NOMO-1 (cell line): ENCODE measurements around the gene NPAS3.

Source experiments
- DNase-seq, 2 experiments: peaks; one replicate each; lab custom pipeline; 2025; ENCODE audit not compliant: unreplicated experiment in 2 of 2; lab: John Stamatoyannopoulos, UW

NPAS3 gene

GRCh38 chr14:33758547-33758946, 819.9 kb downstream of the NPAS3 start:
- no peak for DNase-seq

DNA sequence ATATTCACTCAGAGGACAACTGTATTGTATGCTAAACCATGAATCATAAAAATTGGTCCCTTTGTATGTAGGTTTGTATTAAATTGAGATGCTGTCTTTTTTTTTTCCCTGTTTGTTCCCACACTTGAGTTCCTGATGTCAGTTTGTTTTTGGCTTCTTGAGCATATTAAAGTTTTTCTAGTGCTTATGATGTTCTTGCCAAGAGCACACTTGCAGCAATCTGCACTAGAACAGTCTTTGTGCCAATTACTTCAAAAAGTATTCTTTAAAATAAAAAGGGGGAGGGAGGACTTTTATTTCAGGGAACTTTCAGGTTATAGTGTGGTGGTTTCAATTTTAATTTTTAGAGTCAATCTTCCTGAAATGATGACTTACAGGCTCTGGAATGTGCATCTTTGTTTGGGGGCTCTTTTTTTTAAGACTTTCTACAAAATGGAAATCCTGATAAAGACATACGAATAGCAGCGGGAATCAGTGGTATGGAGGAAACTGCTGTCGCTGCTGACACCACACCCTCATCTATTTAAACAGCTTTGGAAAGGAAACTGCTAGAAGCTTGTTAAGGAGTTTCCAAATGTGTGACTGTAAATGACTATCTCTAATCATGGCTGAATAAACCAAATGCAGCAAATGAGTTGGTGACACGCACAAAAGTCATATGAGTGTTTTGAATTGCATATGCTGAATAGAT, 823.6 kb downstream of the NPAS3 start:
- DNase-seq = no peak

- no peak for DNase-seq
Measured at GRCh38 chr14:33764876-33765650, 826.4 kb downstream of the NPAS3 start.

GRCh38 chr14:33767586-33768457, 829.1 kb downstream of the NPAS3 start:
- no peak for DNase-seq

DNA sequence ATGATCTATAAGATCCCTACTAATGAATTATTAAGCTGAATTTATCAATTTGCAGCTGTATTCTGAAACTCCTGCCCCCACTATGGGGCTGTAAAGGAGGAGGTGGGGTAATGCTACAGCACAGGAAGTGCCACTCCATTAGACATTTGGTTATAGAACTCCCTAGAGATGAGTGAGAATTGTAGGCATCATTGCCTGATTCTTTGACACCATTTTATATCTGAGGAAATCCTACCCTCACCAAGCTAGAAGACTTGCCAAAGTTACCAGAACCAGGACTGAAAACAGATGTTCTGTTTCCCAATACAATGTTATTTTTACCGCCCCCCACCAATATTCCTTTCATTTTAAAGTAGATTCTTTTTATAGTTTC, 829.8 kb downstream of the NPAS3 start:
- DNase-seq = no peak

DNA sequence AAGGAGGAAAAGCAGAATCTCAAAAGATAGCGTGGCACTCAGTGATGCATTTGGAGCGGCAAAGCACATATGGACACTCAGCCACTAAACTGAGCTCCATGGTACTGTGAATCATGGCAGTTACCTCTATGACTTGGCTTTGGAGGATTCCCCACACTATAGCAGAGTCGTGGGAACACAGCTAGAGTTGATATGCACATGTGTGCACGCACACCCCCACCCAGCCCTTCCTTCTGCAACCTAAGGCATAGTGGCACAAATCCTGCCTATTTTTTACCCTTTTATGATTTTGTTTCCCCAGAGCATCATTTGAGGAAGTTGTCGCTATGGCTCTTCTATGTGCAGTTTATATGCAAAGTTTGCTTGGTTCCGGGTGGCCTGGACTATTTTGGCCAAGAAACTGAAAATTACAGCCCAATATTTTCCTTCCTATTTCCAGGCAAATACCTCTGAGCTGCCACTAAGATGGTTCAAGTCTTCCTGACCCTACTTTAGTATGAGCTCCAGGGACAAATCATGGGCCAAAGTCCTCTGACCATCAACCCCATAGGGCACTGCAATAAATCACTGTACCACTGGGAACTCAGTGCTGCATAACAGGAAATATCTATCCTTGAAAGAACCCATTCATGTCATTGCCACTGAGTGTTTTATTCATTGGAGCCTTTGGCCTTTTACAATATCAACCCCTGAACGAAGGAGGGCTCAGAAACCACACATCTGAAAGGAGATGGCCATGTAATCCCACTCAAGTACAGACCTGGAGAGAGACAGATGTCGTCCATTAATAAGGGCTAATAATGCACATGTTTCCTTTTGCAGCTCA, 834.7 kb downstream of the NPAS3 start:
- DNase-seq = no peak

DNA sequence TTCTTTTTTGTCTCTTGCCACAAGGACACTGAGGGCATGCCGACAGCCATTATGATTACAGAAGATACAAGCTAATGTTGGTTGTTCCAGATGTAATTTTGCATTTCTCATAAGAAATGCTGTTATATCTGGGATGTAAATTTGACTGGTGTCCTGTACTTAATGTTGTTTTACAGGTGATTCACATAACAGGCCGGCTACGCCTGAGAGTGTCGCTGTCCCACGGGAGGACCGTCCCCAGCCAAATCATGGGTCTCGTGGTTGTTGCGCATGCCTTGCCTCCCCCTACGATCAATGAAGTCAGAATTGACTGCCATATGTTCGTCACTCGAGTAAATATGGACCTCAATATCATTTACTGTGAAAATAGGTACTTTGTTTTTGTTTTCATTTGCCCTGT, 835.5 kb downstream of the NPAS3 start:
- DNase-seq = no peak

- DNase-seq = no peak
Measured at GRCh38 chr14:33774723-33775470, 836.2 kb downstream of the NPAS3 start.

- DNase-seq = no peak
Measured at GRCh38 chr14:33776871-33777270, 838.2 kb downstream of the NPAS3 start.

DNA sequence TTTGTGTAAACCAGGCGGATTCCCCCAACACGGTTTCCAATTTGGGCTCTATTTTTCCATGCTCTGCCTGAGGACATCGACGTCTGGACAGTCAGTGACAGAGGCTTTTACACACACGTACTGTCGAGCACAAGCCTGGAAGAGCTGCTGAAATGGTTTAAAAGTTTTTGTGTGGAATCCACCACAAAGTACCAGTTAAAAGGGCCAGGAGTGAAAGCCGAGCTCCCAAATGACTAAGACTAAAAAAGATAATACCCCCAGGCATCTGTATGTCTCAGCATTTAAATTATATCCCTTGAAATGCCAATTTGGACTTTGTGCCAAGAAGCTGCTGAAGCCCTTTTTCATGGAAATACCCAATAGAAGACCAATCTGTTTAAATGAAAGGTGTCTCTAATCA, 839.0 kb downstream of the NPAS3 start:
- DNase-seq = no peak

- DNase-seq = no peak
Measured at GRCh38 chr14:33780035-33780434, 841.4 kb downstream of the NPAS3 start.

GRCh38 chr14:33781236-33781635, 842.6 kb downstream of the NPAS3 start:
- no peak for DNase-seq

GRCh38 chr14:33782923-33783322, 844.2 kb downstream of the NPAS3 start:
- no peak for DNase-seq

DNA sequence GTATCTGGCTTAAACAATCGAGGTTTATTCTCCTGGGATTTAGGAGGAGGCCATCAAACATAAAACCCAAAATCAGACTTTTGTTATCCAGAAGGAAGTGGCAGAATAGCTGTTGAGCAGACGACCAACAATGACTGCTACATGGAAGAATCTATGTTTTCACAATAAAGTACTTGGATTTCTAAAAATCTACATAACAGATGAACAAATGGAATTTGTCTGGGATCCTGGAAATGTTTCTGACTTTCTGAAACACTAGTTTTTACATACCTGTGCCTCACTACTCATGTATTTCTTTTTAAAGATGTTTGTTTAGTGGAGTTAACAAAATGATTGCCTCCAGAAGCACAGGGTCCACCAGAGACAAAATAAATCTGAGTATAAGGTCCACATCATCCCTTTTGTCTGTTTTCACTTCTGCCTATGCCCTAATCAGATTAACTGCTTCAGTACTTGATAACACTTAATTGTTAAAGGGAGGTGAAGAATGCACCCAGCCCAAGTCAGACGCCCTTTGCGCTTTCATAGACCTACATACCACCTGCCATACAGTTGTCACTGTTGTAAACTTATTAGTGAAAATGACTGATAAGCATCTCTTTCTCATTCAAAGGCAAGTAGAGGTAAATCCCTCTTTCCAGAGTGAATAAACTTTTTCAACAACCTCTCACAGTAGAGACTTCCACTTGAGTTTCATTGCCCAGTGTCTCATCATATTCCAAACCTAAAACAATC, 847.6 kb downstream of the NPAS3 start:
- no peak for DNase-seq

- no peak for DNase-seq
Measured at GRCh38 chr14:33788161-33788560, 849.5 kb downstream of the NPAS3 start.

DNA sequence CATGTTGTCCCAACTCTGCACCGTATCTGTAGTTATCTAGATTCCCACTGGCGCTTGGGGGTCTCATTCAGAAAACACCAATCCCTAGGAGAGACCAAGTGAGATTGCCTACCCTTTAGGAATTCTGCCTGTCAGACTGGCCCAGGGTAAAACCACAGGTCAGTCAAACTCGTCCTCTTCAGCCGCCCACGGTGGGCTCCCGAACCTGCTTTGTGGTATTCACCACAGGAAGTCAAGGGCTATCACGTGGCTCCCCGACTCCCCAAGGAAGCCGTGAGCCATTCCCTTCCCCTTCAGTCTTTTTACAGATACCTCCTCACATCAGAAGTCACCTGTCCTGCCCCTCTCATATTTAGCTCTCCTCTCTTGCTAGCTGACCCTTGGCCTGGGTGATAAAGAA, 852.3 kb downstream of the NPAS3 start:
- DNase-seq = no peak

DNA sequence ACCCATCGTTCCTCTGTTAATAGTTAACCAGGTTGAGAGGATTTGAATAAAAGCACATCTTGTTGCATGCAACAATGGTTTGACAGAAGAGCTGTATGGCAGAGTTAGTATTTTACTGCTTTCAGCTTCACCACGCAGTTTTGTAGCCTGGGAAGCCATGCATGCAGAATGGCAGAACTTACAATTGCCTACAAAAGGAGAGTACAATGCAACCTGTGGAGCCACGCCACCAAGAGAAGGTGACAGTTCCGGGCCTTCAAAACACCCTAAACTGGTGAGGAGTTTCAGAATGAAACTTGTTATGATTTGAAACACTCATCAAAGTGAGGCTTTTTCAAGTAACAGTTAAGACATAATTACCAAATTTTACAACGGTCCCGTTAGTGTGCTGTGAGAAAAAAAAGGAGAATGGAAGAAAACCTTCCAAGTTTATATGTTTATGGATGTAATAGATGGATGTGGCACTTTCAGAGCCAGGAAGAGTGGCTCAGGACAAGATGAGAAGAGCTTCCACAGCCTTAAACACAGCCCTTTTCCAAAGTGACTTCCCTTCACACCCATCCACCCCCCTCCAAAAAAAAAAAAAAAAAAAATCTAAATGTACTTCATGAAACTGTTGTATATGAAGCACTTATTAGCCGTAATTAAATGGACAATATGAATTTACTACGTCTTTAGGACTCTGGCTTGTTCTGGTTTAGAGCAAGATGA, 853.5 kb downstream of the NPAS3 start:
- DNase-seq = no peak

GRCh38 chr14:33792720-33793368, 854.2 kb downstream of the NPAS3 start:
- peak; percentile 41 to 43 for DNase-seq
